Renal pelvis (tissue), 4 donors: ENCODE results near the gene MAPK14. TPM values are rescaled to one million over a fixed set of nuclear protein-coding genes. Genes with fewer than 3 reads are reported as not detected.
"Not testable (repeated sequence)": the region's sequence is repeated elsewhere in the genome, so short reads cannot be mapped to it uniquely, and the experiment has no call there.

ENCODE experiments used
- DNase-seq: peaks from one replicate; pipeline ENCODE4 v3.0.0-alpha.2; 2013
- polyA plus RNA-seq, 3 donors: library from polyadenylated mRNA; unstranded; fragments of 120-200 nt; gene quantifications; one replicate each; pipeline ENCODE4 v1.2.1, GENCODE V29; 2013; ENCODE audit not compliant: insufficient read length in 3 of 3

MAPK14 gene
- polyA plus RNA-seq, 3 donors, result 49.6 to 56.8 (median 50.9) TPM

DNA sequence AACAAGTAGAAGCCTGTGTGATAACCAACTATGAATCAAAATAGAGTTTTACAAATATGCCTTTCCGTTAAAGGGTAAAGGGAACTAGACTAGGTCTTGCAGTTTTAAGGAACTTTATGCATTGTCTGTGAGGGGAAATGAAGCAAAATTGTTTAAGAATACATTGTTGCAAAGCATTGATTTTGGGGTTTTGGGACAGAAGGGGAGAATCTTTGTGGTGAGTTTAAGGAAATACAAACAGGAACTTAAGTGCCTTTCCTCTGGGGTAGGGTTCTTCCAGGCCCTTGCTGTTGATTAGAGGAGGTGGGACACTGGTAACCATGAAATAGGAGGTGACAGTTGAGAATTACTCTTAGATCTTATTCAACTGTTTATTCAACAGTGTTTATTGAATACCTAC is 4.7 kb downstream of the MAPK14 start:
- no peak for DNase-seq

DNA sequence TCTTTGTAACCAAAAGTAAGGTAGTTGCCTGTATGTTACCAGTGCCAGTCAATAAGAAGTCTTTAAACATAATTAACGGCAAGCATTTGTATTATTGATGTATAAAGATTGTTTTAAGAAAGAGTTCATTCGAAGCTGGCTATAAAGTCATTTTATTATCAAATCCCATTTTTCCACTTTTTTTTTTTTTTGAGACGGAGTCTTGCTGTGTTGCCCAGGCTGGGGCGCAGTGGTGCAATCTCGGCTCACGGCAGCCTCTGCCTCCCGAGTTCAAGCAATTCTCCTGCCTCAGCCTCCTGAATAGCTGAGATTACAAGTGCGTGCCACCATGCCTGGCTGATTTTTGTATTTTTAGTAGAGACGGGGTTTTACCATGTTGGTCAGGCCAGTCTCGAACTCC is 5.5 kb downstream of the MAPK14 start:
- not testable (repeated sequence) for DNase-seq

DNA sequence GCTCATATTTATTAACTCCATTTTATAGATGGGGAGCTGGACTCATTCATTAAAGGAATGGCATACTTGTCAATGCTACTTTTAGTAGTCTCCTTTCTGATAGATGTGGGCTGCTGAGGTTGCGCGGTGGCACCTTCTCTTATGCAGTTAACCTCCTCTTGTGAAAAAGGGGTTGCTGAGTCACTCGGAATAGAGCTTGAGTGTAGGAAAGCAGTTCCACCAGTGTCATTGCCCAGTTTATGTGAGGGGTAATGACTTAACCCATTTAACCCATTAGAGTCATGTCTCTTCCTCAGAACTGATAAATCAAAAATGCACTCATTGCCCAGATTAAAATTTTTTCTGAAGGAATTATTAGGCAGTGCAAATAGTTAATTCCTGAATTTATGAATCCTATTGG is 6.3 kb downstream of the MAPK14 start:
- DNase-seq, result no peak

DNA sequence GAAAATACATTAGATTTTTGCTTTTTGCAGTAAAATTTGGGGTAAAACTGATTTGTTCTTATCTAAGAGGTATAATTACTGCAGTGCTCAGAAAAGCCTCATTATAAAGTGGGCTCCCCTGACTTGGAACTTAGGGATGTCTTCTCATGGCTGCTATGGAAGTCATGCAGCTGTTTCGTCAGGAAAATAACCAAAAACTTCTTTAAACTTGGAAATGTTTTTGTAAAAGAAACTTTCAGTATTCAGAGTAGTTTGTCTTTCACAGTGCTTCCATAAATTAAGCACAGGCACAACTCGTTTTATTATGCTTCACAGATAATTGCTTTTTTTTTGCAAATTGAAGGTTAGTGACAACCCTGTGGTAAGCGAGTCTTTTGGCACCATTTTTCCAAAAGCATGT is 6.8 kb downstream of the MAPK14 start:
- DNase-seq, result no peak

DNA sequence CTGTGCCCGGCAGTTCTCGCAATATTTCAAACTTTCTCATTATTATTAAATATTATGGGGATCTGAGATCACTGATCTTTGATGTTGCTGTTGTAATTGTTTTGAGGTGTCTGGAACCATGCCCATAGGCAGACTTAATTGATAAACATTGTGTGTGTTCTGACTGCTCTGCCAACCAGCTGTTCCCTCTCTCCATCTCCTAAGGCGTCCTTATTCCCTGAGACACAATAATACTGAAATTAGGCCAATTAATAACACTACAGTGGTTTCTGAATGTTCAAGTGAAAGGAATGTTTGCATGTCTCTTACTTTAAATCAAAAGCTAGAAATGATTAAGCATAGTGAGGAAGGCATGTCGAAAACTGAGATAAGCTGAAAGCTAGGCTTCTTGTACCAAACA is 7.6 kb downstream of the MAPK14 start:
- DNase-seq, result no peak

DNA sequence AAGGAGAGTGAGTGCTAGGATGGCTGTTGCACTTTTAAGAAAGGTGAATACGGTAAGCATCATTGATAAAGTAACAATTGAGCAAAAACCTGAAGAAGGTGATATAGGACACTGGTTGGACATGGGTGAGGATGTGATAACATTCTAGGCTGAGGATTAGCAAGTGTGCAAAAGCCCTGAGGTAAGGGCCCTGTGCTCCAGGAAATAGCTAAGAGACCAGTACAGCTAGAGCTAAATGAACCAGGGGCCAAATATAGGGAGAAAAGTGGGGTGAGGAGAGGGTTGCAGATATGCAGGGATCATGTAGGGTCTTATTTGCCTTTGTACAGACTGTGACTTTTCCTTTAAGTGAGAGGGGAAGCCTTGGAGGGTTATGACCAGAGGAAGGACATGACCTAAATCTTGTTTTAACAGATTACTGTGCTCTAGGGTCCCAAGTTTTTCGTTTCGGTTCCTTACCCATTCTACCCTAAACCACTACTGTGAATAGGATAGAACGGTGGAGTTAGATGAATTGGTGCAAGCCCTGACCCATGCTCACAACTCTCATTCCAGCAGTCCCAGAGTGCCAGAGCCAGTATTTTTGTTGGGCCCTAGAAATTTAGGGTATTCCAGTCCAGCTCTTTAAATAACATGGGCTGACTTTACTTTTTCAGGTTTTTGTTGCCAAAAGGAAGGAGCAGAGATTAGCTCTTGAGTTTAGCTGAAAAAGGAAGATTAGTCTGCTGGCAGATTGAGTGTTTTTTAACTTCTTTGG is 10.7 kb downstream of the MAPK14 start:
- no peak for DNase-seq

DNA sequence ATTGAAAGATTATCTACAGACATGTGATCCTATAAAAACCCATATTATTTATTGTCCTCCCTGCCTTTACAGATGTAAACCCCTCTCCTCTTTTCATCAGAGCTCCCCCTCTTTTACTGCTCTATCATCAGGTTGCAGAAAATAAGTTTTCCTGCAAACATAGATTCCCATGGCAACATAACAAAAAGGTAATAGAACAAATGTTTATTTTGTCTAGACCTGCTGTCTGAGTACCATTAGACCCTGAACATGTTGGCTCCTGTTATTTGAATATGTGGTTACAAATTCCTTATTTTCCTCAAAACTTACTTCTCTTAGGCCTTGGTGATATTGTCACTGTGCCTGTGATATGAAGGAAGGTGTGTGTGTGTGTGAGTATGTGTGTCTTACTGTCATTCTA is 11.5 kb downstream of the MAPK14 start:
- DNase-seq, result no peak

DNA sequence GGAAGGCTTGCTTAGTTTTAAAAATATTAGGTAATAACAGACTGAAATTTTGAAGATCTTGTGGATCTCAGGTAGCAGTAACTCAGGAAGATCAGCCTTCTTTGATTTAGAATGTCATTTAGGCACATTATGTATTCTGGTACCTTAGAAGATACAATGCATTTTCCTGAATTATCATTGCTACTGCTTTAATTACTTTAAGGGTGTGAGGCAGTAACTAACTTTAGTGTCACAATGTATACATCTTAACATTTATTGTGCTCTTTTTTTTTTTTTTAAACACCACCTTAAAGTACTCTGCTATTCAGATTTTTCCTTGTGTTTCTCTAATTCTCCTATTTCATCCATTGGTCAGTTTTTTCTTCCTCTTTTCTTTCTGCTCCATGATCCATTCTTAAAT is 13.3 kb downstream of the MAPK14 start:
- DNase-seq, result no peak

DNA sequence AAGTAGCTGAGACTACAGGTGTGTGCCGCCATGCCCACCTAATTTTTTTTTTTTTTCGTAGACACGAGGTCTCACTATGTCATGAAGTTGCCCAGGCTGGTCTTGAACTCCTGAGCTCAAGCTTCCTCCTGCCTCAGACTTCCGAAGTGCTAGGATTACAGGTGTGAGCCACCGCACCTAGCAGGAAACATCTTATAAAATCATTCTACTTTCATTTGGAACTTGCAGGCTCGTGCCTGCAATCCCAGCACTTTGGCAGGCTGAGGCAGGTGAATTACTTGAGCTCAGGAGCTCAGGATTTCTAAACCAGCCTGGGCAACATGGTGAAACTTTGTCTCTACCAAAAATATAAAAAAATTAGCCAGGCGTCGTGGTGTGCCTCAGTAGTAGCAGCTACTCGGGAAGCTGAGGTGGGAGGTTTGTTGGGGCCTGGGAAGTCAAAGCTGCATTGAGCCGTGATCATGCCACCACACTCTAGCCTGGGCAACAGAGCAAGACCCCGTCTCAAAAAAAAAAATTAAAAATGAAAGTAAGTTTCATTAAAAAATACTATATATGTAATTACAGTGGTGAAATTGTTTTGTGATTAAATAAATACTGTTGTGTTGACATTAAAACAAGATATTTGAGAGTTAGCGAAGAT is 15.1 kb downstream of the MAPK14 start:
- DNase-seq, result no peak

DNA sequence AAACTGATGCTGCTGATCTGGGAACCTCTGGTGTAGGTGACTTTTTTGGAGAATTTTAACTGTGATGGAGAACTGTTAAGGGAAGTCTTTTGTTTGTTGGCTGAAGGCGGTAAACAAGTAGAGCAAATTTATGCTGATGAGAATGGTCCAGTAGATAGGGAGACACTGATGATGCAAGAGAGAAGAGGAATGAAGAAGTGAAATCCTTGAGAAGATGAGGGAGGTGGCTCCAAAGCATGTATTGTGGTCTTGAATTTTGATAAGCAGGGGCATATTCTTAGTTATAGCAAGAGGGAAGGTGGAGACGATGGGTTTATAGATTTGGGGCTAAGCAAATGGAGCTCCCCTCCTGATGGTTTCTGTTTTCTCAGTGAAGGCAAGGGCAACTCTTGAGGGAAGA is 22.0 kb downstream of the MAPK14 start:
- DNase-seq, result no peak

DNA sequence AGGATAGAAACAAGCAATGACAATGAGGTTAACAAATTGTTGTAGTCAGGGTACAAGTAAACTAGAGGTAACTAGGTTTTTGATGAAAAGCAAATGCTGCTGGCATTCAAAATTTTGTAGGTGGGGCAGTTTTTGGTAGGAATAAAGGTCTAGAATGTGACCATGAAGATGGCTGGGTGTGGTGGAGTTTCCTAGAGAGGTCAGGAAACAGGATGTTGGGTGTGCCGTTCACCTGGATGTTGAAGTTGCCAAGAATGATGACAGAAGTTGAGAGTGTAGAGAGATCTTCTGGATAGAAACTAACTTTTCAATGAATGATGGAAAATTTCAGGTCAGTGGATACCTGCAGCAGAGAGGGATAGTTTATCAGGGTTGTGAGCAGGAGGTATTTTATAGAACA is 22.7 kb downstream of the MAPK14 start:
- DNase-seq, result no peak

DNA sequence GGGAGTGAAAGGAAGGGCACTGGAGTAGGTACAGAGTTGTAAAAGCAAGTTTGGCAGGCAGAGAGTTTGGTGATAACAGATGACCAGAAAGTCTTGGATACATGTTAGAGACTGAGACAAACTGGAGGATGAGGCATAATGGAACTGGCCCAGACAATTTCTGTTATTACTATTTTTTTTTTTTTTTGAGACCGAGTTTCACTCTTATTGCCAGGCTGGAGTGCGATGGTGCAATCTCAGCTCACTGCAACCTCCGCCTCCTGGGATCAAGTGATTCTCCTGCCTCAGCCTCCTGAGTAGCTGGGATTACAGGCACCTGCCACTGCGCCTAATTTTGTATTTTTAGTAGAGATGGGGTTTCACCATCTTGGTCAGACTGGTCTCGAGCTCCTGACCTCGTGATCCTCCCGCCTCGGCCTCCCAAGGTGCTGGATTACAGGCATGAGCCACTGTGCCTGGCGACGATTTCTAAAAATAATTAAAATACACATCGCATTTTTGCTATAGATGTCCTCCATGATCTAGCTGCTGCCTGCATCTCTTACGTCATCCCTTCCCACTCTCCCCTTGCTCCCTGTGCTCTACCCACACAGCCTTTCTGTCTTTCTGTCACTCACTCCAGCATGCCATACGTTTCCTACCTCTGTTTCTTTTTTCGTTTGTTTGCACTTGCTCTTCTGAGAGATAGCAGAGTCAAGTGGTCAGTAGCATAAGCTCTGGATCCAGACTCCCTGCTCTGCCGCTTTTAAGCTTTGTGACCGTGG is 23.5 kb downstream of the MAPK14 start:
- DNase-seq, result no peak

DNA sequence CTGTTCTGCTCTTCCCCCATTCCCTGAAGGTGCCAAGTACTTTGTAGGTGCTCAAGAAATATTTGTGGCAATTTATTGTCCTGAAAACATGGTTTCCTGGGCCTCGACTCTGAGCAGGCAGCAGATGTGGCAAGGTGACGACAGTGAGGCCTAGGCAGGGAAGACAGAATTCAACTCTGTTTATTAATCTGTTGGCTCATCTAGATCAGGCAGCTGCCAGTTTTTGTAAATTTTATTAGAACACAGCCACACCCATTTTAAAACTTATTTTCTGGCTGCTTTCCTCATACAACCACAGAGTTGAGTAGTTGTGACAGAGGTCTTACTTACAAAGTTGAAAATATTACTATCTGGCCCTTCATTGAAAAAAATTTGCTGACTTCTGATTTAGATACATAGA is 24.5 kb downstream of the MAPK14 start:
- no peak for DNase-seq

DNA sequence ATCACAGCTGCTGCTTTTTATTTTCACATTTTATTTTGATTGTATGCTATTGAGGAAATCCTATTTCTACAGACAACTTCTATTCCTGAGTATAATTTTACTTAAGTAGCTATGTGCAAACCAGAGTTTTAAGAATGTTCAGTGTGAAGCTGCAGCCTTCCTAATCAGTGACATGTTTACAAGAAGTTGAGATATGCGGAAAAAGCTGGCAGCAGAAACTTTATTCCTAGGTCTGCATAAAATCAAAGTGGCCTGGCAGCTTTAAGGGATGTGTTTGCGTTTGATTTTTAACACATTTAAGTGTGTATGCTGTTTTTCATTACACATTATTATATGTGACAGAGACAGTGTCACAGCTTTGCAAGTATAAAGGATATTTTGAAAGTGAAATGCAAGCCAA is 26.3 kb downstream of the MAPK14 start:
- no peak for DNase-seq

DNA sequence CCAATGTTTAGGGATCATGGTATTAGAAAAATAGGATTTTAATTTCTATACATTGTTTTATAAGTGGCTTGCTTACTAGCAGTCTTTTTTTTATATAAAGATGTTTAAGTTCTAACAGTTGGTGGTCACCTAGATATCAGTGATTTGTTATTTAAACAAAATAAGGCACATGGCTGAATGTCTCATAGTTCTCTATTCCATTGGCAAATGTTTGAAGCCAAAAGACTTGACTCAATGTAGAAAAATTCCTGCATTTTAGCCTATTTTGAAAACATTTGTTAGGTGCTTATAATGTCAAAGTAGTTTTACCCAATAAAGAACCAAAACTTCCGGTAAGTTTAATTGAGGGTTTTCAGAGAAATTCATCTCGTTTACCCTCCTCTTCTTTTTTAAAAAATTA is 26.8 kb downstream of the MAPK14 start:
- no peak for DNase-seq

DNA sequence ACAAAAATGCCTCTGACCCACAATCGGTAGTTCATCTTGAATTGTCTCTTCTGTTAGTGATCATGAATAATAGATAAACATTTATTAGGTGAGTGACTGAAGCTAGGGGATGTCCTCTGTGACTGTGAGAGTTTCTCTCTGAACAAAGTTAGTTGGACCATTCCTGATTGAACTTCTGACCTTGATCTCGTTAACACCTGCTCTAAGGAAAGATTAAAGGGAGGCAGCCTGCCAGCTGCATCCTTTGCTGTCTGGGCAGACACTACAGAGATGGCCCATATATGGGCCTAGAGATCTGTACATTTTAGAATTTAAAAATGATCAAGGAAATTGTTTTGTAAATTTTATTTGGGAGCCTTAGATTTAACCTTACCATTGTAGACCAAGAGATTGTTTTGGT is 27.3 kb downstream of the MAPK14 start:
- no peak for DNase-seq

DNA sequence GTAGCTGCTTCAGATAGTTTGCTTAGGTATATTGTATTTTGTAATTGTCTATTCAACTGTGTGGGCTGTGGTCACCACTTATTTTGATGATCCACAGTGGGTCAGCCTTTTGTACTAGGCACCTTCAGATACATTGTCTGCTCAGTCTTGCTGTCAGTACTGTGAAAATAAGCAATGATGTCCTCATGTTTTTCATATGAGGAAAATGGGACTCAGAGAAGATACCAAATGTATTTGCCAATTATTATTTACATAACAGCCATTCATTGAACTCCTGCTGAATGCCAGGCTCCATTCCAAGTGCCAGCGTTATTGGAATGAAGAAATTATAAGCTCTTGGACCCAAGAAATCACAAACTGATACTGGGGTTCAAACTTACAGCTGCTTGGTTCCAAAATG is 28.6 kb downstream of the MAPK14 start:
- DNase-seq, result no peak

DNA sequence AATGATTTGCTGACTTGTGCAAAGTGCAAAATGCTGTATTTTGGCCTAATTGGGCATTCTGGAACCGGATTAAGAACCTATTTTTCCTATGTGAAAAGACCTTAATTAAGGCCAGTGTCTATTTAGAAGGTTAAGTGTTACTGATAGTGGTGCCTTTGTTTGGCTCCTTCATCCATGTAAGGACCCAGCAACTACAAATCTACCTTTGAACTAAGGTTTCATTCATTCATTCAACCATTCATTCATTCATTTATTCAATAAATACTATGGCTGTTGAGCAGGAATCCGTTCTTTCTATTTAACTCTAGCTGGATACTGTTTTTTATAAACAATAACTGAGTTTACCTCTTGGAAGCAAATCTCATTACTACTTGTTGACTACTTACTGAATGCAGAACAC is 33.6 kb downstream of the MAPK14 start:
- no peak for DNase-seq

DNA sequence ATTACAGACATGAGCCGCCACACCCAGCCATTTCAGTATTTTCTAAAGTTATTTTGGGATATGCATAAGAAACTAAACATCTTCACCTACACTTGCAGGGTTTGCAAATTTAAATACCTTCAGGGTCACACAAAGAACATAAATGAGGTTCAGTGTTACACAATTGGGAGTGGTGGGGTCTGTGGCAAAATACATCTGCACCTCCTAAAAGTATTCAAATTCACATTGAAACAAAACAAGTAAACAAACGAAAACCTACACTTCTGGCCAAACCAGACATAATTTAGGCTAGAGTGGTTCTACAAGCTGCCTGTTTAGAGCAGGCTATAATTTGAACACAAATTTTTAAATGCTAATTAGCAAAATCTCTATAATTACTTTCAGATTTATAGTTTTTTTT is 34.6 kb downstream of the MAPK14 start:
- DNase-seq, result no peak

DNA sequence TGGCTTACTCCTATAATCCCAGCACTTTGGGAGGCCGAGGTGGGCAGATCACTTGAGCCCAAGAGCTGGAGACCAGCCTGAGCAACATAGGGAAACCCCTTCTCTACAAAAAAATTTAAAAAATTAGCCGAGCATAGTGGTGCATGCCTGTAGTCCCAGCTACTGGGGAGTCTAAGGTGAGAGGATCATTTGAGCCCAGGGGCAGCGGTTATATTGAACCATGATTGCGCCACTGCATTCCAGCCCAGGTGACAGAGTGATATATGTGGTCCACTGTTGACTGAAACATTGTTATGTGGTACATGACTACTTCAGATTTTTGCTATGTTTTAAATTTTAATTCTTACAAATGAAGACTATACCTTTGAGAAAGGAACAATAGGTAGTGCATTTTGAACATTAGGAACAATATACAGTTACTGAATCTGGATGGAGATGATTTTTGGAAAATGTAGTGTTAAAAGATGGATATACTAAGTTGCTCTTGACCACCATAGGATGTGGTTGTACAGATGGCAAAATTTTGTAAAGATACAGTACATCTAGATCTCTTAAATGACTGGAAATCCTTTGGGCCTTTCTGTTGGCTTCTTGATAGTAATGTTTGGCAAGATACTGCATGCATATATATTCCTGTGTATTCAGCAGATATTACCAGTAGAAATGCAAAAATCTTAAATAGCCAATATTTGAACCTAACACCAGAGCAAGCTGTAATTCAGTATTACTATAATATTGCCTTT is 35.9 kb downstream of the MAPK14 start:
- DNase-seq, result no peak

DNA sequence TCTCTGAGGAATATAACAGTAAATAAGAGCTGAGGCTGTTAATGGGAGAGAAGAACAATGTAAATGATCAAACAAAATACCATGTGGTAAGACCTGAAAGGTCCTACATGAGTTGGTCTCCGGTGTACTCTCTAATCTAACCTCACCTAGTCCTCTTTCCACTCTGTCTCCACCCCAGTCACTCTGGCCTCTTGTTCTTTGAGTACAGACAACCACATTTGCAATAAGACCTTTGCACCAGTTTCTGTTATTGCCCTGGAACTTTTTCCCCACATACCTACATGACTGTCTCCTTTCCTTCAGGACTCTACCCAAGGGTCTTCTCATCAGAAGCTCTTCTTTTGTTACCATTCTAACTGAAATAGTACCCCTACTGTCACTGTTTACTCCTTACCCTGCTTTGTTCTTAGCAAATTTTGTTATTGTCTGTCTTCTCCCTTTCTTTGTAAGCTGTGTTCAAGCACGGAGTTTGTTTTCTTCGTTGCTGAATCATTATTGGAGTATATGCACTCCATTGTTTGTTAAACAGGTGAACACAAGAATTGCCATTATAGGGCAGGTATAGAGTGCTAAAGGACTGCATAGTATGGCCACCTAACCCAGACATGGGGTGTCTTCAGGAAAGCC is 37.3 kb downstream of the MAPK14 start:
- DNase-seq, result no peak

DNA sequence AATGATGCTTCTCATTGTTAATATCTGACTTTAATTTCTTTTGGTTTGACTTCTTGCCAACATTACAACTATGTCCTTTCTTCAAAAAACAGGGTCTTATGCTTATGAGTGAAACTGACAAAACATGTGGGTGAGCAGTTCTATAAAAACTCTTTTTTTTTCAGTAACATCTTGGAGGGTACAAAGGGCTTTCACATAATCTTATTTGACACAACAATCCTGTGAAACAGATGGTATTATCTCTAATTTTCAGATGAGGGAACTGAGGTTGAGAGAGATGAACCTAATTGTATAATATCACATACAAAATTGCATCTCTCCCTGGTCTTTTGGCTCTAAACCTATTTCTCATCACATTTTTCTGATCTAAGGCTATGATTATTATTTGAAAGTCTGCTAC is 38.3 kb downstream of the MAPK14 start:
- DNase-seq, result no peak
